Right hindlimb (tissue), 1 donor: Measurements from ENCODE around the gene ARMH4.

ENCODE experiments used
- DNase-seq: peaks from one replicate; pipeline ENCODE4 v3.0.0-alpha.2; 2018

The ARMH4 gene

GRCh38 chr14:58026967-58027366 lies 125.0 kb downstream of the ARMH4 start:
- no peak for DNase-seq

DNA sequence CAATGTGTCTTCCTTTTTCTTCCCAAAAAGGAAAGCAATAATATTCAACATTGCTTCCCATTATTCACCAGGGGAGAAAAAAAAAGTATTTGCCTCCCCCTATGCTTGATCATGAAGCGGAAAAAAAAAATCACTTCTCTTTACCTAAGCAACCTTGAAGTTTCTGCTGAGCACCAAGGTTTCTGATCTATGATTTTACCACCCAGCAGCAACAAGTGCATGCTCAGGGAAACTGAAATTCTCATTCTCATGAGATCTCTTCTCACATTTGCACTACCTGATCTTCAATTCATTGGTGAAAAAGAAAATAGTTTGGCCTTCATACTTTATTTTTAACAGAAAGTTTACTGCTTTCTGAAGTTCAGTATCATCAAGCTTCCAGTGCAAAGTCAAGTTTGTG lies 125.8 kb downstream of the ARMH4 start:
- no peak for DNase-seq

DNA sequence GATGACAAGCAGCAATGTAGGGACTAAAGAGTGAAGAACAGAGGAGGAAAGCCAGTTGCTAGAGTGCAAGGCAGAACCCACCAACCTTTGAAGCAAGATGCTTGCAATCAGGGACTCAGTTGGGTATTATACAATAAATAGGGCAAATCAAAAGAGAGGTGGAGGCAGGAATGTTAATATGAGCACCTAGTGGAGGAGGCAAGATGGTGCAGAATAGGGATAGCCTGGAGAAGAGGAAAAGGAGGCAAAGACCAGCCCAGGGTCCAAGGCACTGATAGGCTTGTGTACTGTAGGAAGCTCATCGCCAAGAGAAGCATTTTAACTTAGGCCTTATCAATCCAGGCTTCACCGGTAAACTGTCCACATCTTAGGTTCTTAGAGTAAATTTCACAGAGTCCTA lies 137.2 kb downstream of the ARMH4 start:
- no peak for DNase-seq

- no peak for DNase-seq
These were observed 149.4 kb downstream of the ARMH4 start for GRCh38 chr14:58002618-58003017.

DNA sequence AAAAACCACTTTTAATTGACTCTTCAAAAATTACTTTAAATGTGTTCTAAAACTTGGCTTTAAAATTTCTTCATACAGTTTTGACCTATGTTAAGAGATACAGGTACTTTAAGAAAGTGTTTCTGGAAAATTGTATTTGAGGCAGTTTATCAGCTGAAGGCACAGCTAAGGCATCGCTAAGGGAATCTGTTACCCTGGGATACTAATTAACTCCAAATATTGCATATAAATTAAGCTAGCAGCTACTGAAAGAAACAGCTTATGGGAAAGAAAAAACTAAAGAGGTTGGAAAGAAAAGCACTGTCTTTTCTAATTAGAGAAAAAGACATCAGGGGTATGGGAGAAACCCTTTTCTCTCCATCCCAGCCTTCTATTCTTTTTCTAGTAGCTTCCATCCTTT lies 152.0 kb downstream of the ARMH4 start:
- DNase-seq, result no peak

- DNase-seq, result no peak
These were observed 152.5 kb downstream of the ARMH4 start for GRCh38 chr14:57999471-57999870.

- DNase-seq, result no peak
These were observed 153.2 kb downstream of the ARMH4 start for GRCh38 chr14:57998766-57999165.

DNA sequence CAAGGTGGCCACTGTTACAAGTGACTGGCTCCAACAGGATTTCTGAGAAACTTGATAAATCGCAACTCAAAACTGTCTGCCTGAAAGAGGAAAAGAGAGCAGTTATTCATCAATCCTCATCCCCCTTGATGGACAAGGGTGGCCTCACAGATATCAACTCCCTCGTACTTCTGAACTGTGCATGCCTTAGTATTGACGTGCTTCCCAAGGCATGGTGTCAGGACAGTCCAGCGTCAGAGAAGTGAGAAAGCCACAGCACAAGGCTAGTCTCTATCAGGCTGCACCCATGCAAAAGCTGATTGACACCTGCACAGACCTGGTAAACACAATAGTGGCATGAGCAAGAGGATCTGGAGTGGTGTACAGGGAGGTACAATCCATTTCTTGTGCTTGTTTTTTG lies 160.7 kb downstream of the ARMH4 start:
- no peak for DNase-seq

- DNase-seq, result no peak
These were observed 163.6 kb downstream of the ARMH4 start for GRCh38 chr14:57988445-57988844.

DNA sequence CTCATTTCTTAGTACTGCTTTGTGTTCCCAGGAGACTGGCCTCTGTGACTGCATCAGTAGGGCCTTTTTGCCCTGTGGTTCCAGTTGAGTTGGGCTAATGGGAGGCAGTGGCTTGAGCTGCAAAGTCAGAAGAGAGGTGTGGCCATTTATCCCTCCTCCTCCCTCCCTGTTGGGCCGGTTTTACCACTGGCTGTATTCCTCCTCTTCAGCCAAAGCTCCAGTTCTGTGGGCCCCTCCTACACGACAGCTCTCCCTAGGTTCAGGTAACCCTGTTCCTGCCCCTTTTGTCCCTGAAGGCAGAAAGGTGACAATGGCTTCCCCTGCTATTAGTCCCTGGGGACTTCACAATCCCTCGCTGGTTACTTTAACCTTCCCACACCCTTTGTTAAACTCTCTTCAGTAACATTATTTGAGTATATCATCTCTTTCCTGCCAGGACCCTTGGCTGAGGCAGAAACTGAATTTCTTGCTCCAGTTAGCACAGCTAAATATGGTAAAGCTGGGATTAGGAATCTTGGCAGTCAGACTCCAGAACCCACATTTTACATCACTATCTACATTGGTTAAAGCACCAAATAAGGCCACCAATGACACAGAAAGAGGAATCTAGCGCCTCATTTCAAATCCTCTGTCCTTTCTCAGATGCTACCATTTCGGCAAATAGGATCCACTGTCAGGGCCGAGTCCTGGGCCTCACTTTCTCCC lies 164.3 kb downstream of the ARMH4 start:
- no peak for DNase-seq

GRCh38 chr14:57987051-57987450 lies 165.0 kb downstream of the ARMH4 start:
- no peak for DNase-seq

DNA sequence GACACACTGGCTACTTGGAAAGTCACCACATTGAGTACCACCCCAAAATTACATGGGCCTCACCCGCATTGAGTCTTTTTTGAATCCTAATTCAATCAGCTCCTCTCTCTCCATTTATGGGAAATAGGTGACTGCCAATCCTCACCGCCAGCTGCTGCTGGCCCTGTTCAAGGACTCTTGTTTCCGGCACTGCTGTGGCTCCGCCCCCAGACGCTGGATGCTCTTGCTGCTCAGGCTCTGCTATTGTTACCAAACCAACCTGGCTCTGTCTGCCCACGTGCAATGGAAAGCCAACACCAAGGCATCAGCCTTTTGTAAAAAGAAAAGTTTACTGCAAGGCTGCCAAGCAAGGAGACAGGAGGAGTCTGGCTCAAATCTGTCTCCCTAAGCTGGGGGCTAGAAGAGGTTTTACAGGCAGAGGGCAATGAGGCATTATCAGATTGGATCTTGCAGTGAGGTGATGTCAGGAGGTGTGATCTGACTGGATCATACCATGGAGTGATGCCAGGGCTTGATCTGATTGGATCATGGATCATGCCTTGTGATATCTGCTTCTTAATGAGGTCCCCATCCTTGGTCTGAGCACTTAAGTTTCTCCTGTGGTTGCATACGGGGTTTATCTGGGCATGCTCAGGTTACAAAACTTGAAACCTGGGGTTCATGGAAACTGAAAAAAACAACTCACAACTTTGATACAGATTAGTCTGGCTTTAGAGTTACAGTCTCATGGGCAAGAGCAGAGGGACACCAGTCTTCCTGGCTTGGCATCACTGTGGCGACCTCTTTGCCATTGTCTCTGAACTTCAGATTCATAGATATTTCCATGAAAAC lies 169.0 kb downstream of the ARMH4 start:
- peak; percentile 43 for DNase-seq

- DNase-seq, result no peak
These were observed 170.0 kb downstream of the ARMH4 start for GRCh38 chr14:57981817-57982560.

DNA sequence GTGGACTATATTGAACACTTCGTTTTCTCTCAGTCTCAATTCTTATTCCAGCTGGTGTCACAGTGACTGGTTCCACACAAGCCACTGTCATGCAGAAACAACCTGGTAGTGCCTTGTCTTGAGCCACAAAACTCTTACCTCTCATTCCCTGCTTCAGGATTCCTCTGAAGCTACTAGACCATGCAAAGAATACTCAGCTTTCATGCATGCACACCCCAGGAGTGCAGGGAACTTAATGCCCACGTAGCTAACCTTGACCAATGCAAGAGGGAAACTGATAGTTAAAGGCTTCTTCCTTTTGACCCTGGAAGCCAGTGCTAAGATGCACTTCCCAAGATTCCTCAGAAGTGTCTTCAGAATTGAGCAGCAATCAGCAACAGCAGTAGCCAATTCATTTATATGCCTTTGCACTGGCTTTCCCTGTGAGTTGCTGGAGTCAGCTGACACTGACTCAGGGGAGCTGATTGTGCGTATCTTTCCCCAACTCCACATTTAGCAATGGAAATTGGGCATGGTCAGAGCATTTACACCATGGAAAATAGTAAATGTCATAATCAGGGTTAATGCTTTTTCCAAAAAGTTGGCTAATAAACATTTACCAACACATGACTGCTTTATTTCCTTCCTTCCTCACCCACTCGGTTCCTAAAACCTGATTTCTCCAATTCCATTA lies 172.5 kb downstream of the ARMH4 start:
- no peak for DNase-seq

DNA sequence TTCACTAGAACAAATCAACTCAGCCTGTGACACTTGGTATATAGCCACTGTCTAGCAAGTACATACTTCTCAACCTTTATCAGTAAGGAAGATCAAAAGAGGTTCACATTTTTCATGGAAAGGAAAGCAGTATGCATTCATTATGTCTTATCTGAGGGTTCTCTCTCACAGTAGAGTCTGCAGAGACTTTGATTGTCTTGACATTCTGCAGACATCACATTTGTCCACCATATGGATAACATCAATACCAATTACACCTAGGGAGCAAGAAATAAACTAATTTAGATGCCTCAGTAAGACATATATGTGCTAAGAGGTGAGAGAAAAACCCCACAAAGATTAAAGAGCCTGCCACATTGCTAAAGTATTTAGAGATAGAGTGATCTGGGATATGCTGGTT lies 175.3 kb downstream of the ARMH4 start:
- DNase-seq, result no peak

- no peak for DNase-seq
These were observed 177.1 kb downstream of the ARMH4 start for GRCh38 chr14:57974896-57975295.

- no peak for DNase-seq
These were observed 181.4 kb downstream of the ARMH4 start for GRCh38 chr14:57970594-57970993.

GRCh38 chr14:57970175-57970574 lies 181.8 kb downstream of the ARMH4 start:
- no peak for DNase-seq

DNA sequence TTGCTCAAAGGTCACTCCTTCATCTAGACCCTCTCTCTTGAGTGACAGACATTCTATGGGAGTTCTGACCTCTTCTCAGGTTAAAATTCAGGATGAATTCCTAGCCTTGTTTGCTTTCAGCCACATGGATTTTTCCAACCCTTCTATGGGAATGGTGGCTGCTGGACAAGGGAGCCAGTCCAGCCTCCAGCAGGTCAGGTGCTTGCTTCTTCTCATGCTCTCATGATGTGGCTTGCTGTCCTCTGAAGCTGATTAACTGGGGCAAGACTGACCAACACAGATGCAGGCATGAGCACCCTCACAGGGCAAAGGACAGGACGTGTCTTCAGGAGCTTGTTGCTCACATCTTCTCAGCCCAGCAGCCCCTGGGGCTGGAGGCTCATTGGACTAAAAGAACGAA lies 188.9 kb downstream of the ARMH4 start:
- no peak for DNase-seq

DNA sequence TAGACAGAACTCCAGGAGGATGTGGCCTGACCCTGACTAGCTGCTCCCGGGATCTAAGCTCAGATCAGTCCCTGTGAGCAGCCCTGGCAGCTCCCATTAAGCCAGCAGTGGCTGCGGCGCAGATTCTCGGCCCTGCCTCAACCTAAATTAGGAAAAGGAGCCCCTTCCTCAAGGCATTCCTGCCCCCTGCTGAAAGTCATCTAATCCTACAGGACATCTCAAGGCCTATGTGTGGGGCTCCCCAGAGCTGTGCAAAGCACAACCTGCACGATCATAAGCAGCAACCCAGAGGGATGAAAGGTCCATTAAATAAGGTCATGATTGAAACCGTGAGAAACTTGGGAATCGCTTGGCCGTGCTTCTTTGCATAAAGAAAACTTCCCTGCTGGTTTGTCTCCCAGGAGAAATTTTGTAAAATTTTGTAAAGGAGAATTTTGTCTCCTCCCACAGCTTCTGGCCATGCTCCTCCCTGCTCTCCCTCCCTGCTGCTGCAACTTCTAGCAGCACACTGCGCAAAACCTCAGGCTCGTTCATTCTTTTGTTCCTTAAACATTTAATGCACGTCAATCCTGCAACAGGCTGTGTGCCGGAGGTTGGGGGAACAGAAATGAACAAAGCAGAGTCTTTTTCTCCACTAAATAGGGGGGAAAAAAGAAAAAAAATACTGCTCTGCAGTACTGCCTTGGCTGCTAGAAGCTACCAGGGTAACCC lies 189.5 kb downstream of the ARMH4 start:
- peak; percentile 53 for DNase-seq

- DNase-seq, result no peak
These were observed 190.3 kb downstream of the ARMH4 start for GRCh38 chr14:57961786-57962060.

- DNase-seq, result no peak
These were observed 190.8 kb downstream of the ARMH4 start for GRCh38 chr14:57960946-57961785.
